NCI-H510A (cell line): ENCODE data around the gene TRAF3IP3.
"Not testable (repeated sequence)": the region's sequence is repeated elsewhere in the genome, so short reads cannot be mapped to it uniquely, and the experiment has no call there.

Experiments used
- DNase-seq: peaks from one replicate; lab custom pipeline; 2025; lab: John Stamatoyannopoulos, UW

Gene TRAF3IP3

GRCh38 chr1:209768354-209768774 lies 12.5 kb downstream of the TRAF3IP3 start:
- no peak for DNase-seq

- DNase-seq: no peak
These were observed 13.5 kb downstream of the TRAF3IP3 start for GRCh38 chr1:209769171-209769904.

GRCh38 chr1:209769971-209770370 lies 14.1 kb downstream of the TRAF3IP3 start:
- DNase-seq: no peak

GRCh38 chr1:209770636-209771415 lies 15.0 kb downstream of the TRAF3IP3 start:
- DNase-seq: no peak

DNA sequence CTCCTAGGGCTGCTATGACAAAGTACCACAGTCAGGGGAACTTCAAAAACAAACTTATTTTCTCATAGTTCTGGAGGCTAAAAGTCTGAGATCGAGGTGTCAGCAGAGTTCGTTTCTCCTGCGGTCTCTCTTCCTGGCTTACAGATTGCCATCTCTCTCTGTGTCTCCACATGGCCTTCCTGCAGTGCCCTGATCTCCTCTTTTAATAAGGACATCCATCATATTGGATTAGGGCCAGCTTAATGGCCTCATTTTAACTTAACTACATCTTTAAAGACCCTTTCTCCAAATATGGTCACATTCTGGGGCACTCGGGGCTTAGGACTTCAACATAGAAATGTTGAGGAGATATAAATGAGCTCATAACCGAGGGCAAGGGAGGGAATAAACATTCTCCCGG lies 16.3 kb downstream of the TRAF3IP3 start:
- DNase-seq: no peak

DNA sequence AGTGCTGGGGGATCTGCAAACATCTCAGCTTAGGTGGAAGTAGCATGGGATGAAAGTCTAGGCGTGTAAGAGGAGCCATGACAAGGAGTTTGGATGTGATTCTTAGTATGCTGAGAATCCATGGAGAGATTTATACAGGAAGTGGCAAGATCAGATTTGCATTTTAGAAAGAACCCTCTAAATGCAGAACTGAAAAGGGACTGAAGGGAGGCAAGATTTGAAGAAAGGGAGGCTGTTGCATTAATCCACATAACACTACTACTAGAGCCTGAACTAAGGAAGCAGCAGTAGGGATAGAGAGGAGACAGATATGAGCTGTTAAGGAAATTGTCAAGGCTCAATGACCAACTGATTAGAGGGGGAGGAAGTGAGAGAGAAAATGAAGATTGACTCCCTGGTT lies 18.7 kb downstream of the TRAF3IP3 start:
- DNase-seq: no peak

- no peak for DNase-seq
These were observed 19.8 kb downstream of the TRAF3IP3 start for GRCh38 chr1:209775678-209776077.

GRCh38 chr1:209777587-209777986 lies 21.7 kb downstream of the TRAF3IP3 start:
- DNase-seq: no peak

- DNase-seq: no peak
These were observed 22.2 kb downstream of the TRAF3IP3 start for GRCh38 chr1:209778102-209778501.

DNA sequence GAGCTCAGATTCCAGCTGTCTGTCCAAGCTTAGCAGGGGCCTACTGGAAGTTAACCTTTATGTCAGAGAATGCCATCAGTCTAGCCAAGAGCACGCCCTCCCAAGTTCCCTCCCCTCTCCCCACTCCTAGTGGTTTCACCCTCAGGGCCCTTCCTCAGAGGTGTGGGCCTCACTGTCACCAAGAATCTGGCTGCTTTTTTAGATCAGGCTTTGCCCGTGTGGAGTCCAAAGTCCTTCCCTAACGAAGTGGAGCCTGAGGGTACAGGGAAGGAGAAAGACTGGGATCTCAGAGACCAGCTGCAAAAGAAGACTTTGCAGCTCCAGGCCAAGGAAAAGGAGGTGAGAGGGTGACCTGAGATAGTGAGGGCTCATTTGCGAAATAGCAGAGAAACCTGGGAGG lies 24.4 kb downstream of the TRAF3IP3 start:
- no peak for DNase-seq

DNA sequence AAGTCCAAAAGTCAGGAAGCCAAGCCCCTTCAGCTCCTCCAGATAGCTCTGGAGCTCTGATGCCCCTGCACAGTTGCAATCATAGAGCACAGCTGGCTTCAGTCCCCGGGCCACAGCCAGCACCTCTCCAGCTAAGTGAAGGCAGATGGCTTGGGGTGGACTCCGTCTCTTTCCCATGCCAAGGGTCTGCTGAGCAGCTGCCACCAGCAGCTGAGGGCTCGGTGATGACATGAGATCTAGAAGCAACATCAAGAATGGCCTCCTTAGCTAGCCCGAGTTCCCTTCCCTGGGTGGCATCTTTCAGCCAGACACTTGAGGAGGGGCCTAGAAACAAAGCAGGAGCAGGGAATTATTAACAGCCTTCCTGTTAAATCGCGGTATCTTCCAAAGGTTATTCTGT lies 27.5 kb downstream of the TRAF3IP3 start:
- DNase-seq: no peak

- peak; percentile 94 for DNase-seq
These were observed 28.7 kb downstream of the TRAF3IP3 start, which contains the start of gene C1orf74 for GRCh38 chr1:209784265-209785169. Gene C1orf74, minus strand, starts transcription at chr1:209784559. Its CDS starts 925 bp downstream, at chr1:209783634.

DNA sequence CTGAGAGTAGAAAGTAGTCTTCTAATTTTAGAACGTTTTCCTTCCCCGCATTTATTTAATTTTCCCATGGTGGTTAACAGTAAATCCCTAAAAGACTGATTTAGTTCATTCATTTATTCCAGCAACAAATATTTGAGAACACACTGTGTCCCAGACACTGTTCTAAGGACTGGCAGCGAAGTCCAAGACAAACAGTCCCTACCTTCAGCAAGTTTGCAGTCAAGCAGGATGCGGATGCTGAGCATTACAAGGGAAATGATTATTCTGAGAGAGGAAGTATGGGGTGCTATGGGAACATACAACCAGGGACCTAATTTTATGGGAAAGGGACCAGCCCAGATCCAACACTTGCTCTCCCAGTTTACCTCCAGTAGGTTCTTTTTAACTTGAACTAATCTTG lies 29.7 kb downstream of the TRAF3IP3 start:
- no peak for DNase-seq

DNA sequence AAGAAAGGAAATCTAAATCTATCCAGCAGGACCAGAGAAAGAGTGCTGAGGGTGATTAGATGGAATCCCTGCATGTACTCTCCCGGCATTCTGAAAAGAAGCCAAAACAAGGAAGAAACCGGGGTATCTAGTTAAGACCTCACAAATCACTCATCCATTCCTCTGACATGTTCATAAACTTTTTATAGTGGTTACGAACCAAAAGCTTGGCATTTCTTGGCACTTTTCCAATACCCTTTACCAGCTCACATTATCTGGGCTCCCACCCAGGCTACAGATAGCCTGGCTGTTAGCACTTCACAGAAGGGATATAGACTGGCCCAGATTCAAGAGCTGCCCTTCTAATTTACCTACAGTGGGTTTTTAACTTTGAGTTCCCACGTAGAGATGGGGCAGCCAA lies 30.3 kb downstream of the TRAF3IP3 start:
- DNase-seq: no peak

DNA sequence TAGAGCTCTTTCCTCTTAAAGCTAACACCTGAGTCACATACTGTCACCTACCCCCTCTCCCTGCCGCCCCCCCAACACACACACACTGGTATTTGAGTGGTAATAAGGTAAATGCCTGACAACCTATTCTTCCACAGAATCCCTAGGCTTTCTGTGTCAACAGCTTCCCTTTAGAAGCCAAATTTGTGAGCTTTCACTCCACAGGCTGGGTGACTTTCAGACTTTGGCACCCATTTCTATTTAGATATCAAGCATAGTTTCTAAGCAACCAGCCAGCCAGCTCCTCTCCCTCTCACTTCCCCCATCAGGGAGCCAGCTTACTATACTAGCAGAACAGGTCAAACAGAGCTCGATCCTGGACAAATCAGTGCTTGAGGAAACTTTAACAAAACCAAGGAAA lies 31.7 kb downstream of the TRAF3IP3 start:
- no peak for DNase-seq

DNA sequence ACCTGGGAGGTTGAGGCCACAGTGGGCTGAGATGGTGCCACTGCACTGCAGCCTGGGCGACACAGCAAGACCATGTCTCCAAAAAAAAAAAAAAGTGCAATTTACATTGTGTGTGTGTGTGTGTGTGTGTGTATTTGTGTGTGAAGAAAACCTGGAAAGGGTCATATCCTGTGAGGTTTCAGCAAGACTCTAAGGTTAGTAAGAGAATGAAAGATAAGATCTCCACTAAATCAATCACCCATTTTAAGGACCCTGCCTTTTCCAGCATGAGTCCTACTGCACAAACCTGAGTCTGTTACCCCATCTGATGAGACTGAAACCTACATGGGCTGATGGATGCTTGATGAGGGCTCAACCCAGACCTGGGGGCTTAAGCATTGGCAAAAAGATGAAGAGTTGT lies 33.4 kb downstream of the TRAF3IP3 start:
- no peak for DNase-seq

GRCh38 chr1:209790286-209791193 lies 34.7 kb downstream of the TRAF3IP3 start:
- no peak for DNase-seq

DNA sequence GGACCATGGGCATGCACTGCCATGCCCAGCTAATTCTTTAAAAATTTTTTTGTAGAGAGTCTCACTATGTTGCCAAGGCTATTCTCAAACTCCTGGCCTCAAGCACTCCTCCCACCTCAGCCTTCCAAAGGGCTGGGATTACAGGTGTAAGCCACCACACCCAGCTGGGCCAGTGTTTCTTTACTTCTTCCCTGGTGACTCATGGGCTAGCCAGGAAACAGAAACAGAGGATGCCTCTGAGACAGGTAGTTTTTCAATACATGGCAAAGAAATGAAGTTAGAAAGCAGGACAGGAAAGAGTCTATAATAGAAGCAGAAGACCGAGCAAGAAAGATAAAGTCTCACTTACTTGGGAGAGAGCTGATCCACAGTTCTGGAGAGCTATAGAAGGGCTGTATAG lies 36.1 kb downstream of the TRAF3IP3 start:
- no peak for DNase-seq

DNA sequence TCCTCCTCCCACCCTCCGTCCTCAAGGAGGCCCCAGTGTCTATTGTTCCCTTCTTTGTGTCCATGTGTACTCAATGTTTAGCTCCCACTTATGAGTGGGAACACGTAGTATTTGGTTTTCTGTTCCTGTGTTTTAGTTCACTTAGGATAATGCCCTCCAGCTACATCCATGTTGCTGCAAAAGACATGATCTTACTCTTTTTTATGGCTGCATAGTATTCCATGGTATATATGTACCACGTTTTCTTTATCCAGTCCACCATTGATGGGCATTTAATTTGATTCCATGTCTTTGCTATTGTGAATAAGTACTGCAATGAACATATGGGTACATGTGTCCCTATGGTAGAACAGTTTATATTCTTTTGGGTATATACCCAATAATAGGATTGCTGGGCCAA lies 37.9 kb downstream of the TRAF3IP3 start:
- DNase-seq: not testable (repeated sequence)

DNA sequence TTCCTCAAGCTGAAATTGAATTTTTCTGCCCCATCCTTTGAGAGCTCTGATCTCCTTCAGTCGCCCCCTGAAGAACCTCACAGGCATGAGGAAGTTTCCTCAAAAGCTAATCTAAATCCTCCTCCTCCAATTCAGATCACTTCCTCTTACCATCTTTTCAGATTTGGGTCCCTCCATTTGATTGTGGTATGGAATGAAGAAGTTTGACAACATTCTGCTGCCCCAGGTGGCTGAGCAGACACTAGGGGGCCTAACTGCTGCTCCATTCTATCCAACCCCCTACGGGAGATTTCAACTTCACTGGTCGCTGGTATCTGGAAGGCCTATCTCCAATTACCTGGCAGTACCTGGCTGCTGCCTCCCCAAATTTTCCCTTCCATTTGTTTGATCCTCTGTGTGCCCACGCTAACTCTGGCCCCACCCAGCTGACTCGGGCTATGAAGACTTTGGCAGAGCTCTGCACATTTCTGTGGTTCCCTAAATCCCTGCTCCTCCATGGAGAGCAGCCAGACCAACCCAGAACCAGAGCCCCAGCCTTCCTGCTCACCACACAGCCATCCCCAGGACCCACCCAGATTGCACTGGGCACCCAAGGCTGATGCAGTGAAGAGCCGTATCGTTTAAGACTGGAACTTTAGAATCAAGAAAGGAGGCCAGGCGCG lies 42.3 kb downstream of the TRAF3IP3 start:
- no peak for DNase-seq
